GM18508 (cell line): ENCODE results near the gene NMNAT2.
"Not testable (repeated sequence)": the region's sequence is repeated elsewhere in the genome, so short reads cannot be mapped to it uniquely, and the experiment has no call there.

ENCODE experiments used
- ATAC-seq: cut with Tn5 transposase; IDR thresholded peaks from one replicate; pipeline ENCODE4 v1.9.1; 2021; ENCODE audit warnings: moderate number of reproducible peaks; ENCODE audit not compliant: insufficient read depth, unreplicated experiment

Gene NMNAT2

GRCh38 chr1:183417772-183418491 is at the start of gene NMNAT2:
Gene NMNAT2 (minus strand): TSS chr1:183418380. CDS start chr1:183418267, 113 bp downstream.
- no peak for ATAC-seq

- no peak for ATAC-seq
Measured at GRCh38 chr1:183467687-183468086, 49.5 kb upstream of the NMNAT2 start.

- ATAC-seq = no peak
Measured at GRCh38 chr1:183466781-183467180, 48.6 kb upstream of the NMNAT2 start.

GRCh38 chr1:183463566-183463965 is 45.4 kb upstream of the NMNAT2 start:
- ATAC-seq = no peak

- no peak for ATAC-seq
Measured at GRCh38 chr1:183461350-183461749, 43.2 kb upstream of the NMNAT2 start.

GRCh38 chr1:183460596-183460995 is 42.4 kb upstream of the NMNAT2 start:
- ATAC-seq = no peak

- no peak for ATAC-seq
Measured at GRCh38 chr1:183457449-183457848, 39.3 kb upstream of the NMNAT2 start.

- no peak for ATAC-seq
Measured at GRCh38 chr1:183456826-183457225, 38.6 kb upstream of the NMNAT2 start.

GRCh38 chr1:183454377-183454776 is 36.2 kb upstream of the NMNAT2 start:
- no peak for ATAC-seq

GRCh38 chr1:183450093-183450492 is 31.9 kb upstream of the NMNAT2 start:
- ATAC-seq = no peak

- no peak for ATAC-seq
Measured at GRCh38 chr1:183449223-183449770, 31.1 kb upstream of the NMNAT2 start.

- no peak for ATAC-seq
Measured at GRCh38 chr1:183444243-183444642, 26.1 kb upstream of the NMNAT2 start.

- no peak for ATAC-seq
Measured at GRCh38 chr1:183443466-183443865, 25.3 kb upstream of the NMNAT2 start.

GRCh38 chr1:183443011-183443410 is 24.8 kb upstream of the NMNAT2 start:
- no peak for ATAC-seq

GRCh38 chr1:183438060-183438459 is 19.9 kb upstream of the NMNAT2 start:
- ATAC-seq = no peak

- no peak for ATAC-seq
Measured at GRCh38 chr1:183435497-183435896, 17.3 kb upstream of the NMNAT2 start.

GRCh38 chr1:183433703-183434102 is 15.5 kb upstream of the NMNAT2 start:
- ATAC-seq = no peak

- no peak for ATAC-seq
Measured at GRCh38 chr1:183432548-183432875, 14.3 kb upstream of the NMNAT2 start.

- no peak for ATAC-seq
Measured at GRCh38 chr1:183431840-183432547, 13.8 kb upstream of the NMNAT2 start.

- ATAC-seq = not testable (repeated sequence)
Measured at GRCh38 chr1:183427591-183427990, 9.4 kb upstream of the NMNAT2 start.

GRCh38 chr1:183424691-183425090 is 6.5 kb upstream of the NMNAT2 start:
- no peak for ATAC-seq

- ATAC-seq = no peak
Measured at GRCh38 chr1:183423541-183423940, 5.4 kb upstream of the NMNAT2 start.
